Coronary artery (tissue), 2 donors: ENCODE measurements around the gene BABAM2.

Source experiments
- DNase-seq: peaks from one replicate; pipeline ENCODE4 v3.0.0-alpha.2; 2017; ENCODE audit warnings: low spot score
- H3K27ac ChIP-seq, 2 donors: fragments of 200-600 bp; sonication (generic); one replicate each; pipeline ENCODE4 v1.5.1; 2016 to 2019
- H3K4me3 ChIP-seq: fragments of 200-600 bp; sonication (generic); 2 replicates; pipeline ENCODE4 v1.5.1; 2016; ENCODE audit warnings: mild to moderate bottlenecking, moderate library complexity
- CTCF ChIP-seq: fragments of 200-600 bp; sonication (generic); IDR thresholded peaks from one replicate; pipeline ENCODE4 v1.5.1; 2019; ENCODE audit warnings: antibody characterized with exemption

The BABAM2 gene

GRCh38 chr2:28175028-28175427 is 284.5 kb downstream of the BABAM2 start:
- no peak for TF ChIP-seq CTCF
- no peak for DNase-seq
- no peak overlapping the region for H3K27ac ChIP-seq
- H3K4me3 ChIP-seq, result no peak overlapping the region

GRCh38 chr2:28178946-28179345 is 288.4 kb downstream of the BABAM2 start:
- Histone ChIP-seq H3K27ac (no peak overlapping the region), H3K4me3 (no peak overlapping the region)
- no peak for DNase-seq
- TF ChIP-seq CTCF, result no peak

- DNase-seq, result no peak
- no peak for TF ChIP-seq CTCF
- Histone ChIP-seq H3K27ac (no peak overlapping the region), H3K4me3 (no peak overlapping the region)
These were observed 291.3 kb downstream of the BABAM2 start for GRCh38 chr2:28181801-28182200.

- H3K4me3 ChIP-seq, result no peak overlapping the region
- DNase-seq, result no peak
- no peak overlapping the region for H3K27ac ChIP-seq
- no peak for TF ChIP-seq CTCF
These were observed 291.8 kb downstream of the BABAM2 start for GRCh38 chr2:28182348-28182747.

GRCh38 chr2:28185153-28185552 is 294.6 kb downstream of the BABAM2 start:
- Histone ChIP-seq H3K4me3 (no peak overlapping the region), H3K27ac (no peak overlapping the region)
- no peak for DNase-seq
- no peak for TF ChIP-seq CTCF

- Histone ChIP-seq H3K4me3 (no peak overlapping the region), H3K27ac (no peak overlapping the region)
- no peak for TF ChIP-seq CTCF
- DNase-seq, result no peak
These were observed 295.4 kb downstream of the BABAM2 start for GRCh38 chr2:28185891-28186290.

GRCh38 chr2:28187186-28187585 is 296.7 kb downstream of the BABAM2 start:
- no peak for TF ChIP-seq CTCF
- Histone ChIP-seq H3K4me3 (no peak overlapping the region), H3K27ac (no peak overlapping the region)
- DNase-seq, result no peak
